ENCODE data around the gene CHST7.
A peak's percentile ranks its signal among the peaks of the same experiment; 100 is the strongest.

Gene CHST7

DNA sequence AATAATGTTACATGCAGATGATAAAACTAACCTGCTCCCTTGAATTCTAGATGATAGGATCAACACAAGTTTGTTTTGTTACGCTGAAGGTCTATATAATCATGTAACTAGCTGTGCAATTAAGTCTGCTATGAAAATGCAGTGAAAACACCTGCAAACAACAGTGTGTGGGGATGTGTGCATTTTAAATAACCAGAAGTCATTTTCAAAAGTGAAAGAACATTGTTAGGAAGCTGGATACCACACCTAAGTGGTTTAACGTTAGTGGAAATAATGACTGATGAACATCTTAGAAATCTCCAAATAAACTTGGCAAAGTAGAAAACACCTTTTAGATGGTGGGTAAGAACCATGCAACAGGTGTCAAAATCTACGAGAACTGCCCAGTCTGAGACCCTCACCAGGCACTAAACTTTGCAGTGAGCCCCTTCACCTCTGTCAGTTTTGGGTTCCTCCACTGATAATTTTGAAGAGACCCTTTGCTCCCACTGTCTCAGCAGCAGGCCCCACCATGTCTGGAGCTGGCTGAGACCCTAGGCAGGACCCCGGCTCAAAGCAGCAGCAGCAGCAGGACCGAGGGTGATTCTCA, 36.6 kb downstream of the CHST7 start:
- DNase-seq: no peak

DNA sequence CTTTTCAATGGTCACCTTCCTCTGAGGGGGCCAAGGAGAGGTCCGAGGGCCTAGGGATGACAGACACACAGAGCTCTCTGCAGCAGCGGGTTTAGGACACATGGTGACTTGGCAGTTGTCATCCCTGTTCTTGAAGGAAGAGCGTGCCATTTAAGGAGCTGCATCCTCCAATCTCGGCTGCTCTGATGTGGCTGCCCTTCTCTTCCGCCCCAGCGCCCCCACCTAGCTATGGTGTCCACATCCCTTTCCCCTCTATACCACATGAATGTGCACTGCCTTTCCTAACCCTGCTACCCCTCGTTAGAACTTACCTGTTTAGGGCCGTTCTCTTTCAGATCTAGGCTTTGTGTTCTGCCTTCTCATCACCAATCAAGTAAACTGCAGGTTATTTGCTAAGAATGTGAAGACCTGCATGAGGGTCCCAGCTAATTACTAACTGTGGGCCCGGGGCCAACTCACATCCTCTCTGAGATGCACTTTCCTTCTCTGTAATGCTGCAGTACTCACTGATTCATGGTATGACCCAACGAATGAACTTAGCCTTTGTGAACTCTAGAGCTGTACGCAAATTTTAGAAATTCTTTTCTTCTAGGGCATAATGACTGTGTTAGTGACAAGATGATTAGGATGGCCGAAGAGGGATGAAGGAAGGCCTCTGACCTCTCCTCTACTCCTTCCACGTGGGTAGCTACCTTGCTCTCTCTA, 38.2 kb downstream of the CHST7 start:
- DNase-seq: no peak

DNA sequence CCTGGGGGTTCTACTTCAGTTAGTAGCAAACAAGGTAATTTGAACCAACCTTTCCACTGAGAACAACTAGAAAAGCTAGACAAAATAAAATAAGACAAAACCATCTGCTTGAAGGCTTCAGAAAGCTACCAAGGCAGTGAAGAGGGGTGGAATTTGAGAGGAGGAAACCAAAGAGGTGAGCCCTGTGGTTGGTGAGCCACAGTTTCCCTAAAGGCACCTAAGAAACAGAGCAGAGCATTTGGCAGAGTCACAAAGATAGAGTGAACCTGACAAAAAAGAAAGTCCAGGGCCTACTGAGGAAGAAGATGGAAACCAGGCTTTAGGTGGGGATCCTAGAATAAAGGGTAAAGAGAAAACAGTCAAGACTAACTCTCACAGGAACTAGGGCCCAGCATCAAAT, 44.3 kb downstream of the CHST7 start:
- DNase-seq: no peak

DNA sequence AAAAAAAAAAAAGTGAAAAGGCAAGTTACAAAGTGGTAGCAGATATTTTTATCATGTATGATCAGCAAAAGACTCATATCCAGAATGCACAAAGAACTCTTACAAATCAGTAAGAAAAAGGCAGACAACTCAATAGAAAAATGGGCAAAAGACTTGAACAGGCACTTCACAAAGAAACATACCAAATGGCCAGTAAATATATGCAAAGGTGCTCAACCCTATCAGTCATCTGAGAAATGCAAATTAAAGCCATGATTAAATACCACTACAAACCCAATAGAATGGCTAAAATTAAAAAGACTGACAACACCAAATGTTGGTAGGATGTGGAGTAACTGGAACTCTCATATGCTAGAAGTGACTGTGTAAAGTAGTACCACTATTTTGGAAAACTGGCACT, 45.4 kb downstream of the CHST7 start:
- DNase-seq: no peak

DNA sequence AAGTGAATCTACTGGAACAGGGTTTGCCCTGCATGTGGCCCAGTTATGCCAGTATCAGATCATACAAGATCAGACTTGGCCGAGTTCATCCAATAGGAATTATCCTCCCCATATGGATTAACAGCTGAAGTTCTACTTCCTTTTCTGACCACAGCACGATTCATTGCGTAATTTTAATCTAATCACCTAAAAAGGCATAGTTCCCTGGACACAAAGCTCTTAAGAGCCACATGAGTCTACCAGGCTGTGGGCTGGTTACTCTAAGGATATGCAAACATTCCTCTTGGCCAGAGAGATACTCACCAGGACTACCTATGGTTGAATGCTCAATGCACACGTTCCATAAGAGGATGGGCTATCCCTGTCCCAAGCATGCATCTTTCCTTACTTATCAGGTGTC, 46.9 kb downstream of the CHST7 start:
- DNase-seq: peak; percentile 13

DNA sequence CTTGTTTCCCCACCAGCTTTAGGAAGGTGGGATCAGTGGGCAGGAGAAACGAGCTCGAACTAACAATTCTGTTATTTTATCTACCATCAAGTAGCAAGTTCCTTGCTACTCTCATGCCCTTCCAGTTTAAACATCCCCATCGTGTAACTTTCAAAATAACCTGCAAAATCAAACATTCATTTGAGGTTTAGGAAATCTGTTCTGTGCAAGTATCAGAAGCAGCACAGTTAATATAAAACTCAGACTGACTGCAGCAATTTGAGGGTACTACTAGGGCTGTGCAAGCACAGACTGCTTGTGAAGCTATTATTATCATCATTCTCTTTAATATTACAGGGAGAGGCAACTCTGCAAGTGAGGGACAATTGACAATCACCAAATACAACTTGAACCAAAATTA, 48.0 kb downstream of the CHST7 start:
- DNase-seq: no peak

DNA sequence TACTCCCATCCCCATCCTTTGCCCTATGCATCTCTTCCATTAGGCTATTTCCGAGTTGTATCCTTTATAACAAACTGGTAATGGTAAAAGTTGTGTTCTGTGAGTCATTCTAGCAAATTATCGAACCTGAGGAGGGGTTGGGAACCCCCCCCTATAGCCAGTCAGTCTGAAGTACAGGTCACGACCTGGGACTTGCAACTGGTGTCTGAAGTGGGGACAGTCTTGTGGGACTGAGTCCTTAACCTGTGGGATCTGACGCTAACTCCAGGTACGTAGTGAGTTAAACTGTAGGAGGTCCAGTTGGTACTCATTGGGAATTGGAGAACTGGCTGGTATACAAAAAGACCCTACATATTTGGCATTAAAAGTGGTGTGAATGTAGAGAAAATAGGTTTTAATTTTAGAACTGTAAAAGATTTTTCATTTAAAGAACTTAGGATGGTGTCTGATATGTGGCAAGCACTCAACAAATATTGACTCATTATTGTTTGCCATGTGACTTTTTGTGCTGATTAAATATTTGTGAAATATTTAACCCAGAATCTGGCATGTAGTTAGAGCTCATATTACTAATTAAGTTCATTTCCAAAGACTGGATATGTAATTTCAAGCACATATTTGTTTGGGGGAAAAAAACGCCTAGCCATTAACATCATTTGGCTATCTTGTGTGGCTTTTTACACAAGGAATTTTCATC, 50.7 kb downstream of the CHST7 start:
- no peak for DNase-seq

DNA sequence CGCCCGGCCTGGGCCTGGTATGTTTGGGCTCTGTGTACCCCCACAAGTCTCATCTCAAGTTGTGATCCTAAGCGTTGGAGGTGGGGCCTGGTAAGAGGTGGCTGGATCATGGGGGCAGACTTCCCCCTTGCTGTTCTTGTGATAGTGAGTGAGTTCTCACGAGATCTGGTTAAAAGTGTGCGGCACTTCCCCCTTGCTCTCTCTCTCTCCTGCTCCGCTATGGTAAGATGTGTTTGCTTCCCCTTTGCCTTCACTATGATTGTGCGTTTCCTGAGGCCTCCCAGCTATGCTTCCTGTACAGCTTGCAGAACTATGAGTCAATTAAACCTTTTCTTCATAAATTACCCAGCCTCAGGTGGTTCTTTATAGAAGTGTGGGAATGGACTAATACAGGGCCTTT, 53.0 kb downstream of the CHST7 start:
- DNase-seq: no peak

DNA sequence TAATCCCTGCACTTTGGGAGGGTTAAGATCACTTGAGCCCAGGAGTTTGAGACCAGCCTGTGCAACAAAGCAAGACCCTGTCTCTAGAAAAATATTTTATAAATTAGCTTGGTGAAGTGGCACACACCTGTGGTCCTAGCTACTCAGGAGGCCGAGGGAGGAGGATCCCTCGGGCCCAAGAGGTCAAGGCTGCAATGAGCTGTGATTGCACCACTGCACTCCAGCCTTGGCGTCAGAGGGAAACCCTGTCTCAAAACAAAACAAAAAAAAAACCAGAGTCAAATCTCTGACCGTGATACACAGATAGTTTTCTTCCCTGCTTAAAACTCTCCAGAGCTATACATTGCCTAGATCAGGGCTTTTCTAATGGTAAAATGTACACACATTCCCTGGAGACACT, 53.5 kb downstream of the CHST7 start:
- DNase-seq: no peak

DNA sequence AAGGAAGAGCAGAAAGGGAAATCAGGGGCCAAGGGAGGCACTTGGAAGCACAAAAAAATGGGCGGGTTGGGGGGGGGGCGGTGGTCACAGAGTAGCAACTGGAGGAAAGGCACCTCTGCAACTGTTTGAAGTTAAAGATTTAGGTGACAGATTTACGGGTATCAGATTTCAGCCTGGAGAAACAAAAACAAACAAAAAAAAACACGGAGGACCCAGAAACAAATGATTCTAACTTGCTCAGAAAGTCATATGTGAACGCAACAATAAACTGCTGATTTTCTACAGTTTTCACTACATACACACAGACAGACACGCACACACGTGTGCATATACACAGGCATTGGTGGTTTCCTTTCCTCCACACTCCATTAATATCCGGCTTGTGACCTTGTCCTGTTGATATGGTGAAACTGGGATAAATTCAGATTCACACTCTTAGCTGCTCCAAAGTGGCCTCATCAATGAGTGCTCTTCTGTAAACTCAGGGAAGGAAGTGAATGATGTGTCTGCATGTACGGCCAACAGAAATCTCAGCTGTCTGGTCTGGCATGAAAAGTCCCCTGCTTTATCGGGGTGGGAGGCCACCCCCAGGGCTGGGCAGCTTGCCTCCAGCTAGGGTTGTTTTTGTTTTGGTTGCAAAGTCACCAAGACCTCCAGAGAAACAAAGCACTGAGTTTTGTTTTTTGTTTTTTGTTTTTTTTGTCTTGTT, 54.3 kb downstream of the CHST7 start:
- no peak for DNase-seq

DNA sequence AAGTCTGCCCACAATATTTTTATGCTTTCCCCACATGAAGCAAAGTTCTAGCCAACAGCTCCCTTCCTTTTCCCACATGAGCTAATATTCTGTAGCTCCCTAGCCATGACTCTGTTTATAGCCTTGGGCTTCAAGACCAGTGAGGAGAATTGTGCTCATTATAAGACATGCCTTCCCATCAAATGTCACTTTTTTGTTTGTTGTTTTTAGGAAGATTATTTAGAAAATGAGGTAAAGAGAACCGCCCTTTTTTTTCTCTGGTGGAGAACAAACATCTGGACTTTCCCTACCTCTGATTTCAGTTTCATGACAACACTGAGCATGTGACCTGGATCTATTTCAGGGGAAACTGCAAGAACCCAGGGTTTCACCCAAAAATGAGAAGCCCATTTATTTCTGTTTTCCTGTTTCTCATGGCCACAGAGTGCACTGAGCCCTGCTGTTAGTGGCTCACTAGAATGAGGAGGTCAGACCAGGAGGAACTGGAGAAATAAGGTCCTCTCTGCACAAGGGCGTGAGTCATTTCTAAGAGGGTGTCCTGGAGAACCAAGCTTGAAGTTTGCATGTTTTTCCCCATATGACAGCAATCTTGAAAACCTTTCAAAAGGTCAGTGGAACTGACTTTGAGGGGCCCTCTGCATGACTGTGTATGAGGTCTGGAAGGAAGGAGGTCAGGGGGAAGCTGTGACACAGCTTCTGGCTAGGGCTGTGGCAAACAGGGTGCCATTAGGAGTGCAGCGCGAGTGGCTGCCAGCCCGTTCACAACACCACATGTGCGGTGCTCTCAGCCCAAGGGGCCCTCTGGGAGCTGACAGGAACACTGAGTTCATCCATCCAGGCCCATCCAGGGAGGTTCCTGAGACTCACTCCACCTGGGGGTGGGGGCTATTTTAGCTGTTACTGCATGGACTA, 55.2 kb downstream of the CHST7 start:
- peak; percentile 68 for DNase-seq

DNA sequence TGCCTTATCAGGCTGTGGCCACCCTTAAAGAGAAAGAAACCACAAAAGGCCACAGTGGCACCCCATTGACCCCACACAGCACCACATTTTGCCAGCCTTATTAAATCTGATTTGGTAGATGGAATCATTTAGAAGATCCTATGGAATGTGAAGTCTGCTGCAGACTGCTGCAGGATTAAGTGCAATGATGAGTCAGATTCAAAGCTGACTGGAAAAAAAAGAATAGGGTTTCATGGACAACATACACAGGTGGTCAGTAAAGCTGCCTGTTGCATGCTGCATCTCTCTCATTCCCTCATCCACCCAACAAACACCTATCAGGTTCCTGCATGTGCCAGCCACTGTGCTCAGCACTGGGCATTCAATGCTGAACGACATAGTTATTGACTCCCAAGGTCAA, 56.6 kb downstream of the CHST7 start:
- DNase-seq: peak; percentile 59

DNA sequence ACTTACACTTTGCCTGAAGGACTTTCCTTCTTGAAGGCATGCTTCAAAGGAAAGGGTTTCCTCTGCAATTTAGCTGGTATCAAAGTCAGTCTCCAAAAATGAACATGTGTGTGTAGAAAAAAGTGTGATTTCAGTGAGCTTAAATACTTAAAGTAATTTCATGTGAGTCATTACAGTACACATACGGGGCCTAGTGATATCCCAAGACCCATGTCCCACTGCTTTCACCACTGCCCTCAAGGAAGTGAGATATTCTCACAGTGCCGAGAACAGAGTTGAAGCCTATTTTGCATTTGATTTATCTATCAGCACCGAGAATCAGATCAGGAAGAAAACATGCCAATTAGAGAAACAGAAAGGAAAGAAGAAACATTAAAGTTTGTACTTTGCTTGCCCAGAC, 61.0 kb downstream of the CHST7 start:
- no peak for DNase-seq

DNA sequence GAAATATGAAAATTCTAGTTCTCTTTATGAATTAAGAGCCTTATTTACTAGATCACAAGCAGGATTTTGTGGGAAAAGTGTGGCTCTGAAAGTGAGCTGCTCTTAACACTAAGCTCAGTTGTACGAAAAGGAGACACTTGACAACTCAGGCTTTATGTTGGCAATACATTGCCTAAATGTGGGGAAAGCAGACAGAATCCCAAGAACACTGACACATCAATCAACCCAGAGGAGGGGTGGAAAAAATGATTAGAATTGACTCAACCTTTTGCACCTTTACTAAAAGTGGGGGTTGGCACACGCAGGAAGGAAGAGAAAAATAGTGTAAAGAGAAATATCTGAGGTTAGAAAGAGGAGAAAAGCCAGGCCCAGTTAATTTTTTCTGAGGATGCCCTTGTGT, 61.6 kb downstream of the CHST7 start:
- no peak for DNase-seq

DNA sequence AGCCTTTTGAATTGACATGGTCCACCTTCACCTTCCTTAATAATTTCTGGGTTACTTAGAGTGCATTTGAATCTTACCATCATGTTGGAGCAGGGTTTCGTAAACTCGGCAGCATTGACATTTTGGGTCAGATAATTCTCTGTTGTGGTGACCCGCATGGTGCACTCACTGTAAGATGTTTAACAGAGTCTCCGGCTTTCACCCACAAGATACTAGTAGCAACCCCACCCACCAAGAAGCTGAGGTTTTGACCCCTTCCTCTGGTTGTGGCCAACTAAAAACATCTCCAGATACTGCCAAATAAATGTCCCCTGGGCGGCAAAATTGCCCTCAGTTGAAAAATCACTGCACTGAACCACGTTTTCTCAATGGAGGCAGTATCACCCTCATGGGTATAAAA, 62.7 kb downstream of the CHST7 start:
- DNase-seq: no peak

DNA sequence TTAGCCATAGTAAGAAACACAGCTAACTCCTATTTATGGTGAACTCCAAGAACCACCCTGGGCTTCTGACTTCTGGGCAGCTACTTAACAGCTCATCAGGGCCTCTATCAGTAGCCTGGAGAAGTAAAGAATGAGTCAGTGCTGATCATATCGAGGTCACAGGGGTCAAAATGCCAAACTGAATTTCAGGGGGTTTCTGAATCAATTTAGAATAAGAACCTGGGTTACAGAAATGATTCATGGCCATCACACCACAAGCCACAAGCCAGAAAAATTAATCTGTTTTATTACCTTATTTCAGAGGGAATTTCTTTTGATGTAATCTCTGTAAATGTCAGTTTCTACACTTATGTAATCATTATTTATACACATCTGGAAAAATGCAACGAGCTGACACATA, 64.4 kb downstream of the CHST7 start:
- DNase-seq: peak; percentile 27

DNA sequence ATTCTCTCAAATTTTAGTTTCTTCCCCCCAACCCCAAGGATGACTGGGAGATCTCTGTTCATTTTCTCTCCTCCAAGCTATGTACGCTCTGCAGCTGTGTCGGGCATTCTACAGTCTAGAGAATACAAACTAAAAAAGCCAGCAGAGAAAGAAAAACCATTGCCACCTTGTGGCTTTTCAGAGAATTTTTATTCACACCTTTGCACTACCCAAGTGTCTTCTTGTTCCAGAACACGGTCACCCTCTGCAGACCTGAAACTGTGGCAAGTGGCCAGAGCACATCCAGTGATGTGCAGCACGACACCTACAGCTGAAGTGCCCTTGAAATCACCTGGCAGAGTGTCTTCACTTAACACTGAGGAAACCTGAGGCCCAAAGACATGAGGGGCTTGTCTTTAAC, 68.6 kb downstream of the CHST7 start:
- peak; percentile 9 for DNase-seq

DNA sequence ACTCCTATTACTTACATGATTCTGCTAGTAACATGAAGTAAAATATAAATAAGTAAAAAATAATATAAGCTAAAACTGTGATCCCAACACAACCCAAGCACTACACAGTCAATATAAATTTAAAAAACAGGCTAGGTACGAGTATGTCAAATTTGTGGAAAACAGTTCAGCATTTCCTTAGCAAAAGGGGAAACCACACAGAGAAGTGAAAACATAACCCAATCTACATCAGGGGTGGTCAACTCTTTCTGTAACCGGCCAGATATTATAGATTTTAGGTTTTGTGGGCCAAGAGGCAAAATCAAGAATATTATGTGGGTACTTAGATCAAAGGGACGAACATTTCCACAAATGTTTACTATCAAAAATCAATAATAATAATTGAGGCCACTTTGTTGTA, 70.1 kb downstream of the CHST7 start:
- no peak for DNase-seq

DNA sequence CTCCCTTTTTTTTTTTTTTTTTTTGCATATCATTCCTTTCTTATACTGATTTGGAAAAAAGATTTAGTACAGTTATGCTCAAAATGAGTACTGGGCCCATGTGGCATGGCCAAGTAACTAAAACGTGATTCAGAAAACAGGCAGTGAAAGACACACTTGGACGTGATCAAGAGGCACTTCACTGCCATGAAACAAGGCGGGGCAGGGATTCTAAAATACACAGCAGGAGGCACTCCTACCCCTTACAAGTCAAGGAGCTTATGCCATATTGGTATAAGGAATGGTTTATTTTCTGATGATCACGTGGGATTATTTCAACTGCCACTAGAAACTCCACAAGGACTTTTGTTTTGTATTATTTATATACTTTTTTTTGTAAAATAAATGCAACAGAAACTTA, 72.0 kb downstream of the CHST7 start:
- DNase-seq: no peak

DNA sequence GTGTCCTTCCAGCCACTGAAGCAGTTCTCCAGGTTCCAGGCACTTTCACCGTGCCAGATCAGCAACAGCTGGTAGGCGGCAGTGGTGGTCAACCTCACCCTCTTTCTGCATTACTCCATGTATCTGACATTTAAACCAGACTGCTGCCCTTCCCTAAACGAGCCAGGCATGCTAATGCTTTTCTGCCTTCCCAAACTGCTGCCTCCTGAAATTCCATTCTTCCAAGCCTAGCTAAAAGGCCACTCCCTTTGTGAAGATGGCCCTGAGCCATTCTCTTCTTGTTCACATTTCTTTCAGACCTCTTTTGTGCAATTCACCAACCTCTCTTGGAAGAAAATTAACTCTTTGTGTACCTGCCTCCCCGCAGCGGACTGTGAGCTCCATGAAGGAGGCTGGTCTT, 73.7 kb downstream of the CHST7 start:
- DNase-seq: no peak
